Measurements from ENCODE around the gene RHEX. TPM values are rescaled to one million over a fixed set of nuclear protein-coding genes. Genes with fewer than 3 reads are reported as not detected.
A peak's percentile ranks its signal among the peaks of the same experiment; 100 is the strongest.

Gene RHEX
- total and polyA plus RNA-seq, 2 donors (not counting 1 experiment from before 2014, with no cell fraction given), result 1.8 to 12.8 TPM

- Histone ChIP-seq H2AFZ (ENCODE audit: insufficient read depth, low read depth, low read length, poor library complexity, severe bottlenecking) (no peak overlapping the region), H3K9me3 (ENCODE audit: control extremely low read depth in 1 of 3, control insufficient read depth in 2 of 3, insufficient read depth in 1 of 3, low read length in 2 of 3) (no peaks in the 10 kb centered on the region), H3K4me1 (ENCODE audit: control insufficient read depth in 2 of 2, insufficient read depth in 2 of 2, low read length in 2 of 2) (peaks cover 86 to 89% of the 10 kb centered on the region in 2 donors), H3K36me3 (replicated peaks in 1 of 2; ENCODE audit: control extremely low read depth in 1 of 2, control insufficient read depth in 1 of 2, extremely low read depth in 1 of 2, insufficient read depth in 2 of 2, low read length in 1 of 2) (no peaks in the 10 kb centered on the region), H3K4me3 (ENCODE audit: control extremely low read depth in 1 of 5, extremely low read depth in 1 of 5, insufficient read depth in 1 of 5, low read depth in 2 of 5, low read length in 4 of 5) (peak overlapping the region in 4 of 5 experiments; percentile 0 to 34 (median 14)), H4K20me1 (ENCODE audit: control insufficient read depth, insufficient read depth, low read length, poor library complexity, severe bottlenecking) (no peaks in the 10 kb centered on the region), H3K27ac (ENCODE audit: low read length in 2 of 2) (peak overlapping the region; percentile 72 to 82), H3K79me2 (ENCODE audit: control insufficient read depth, insufficient read depth, low read length) (peaks cover 87% of the 10 kb centered on the region), H3K27me3 (replicated peaks in 1 of 4; ENCODE audit: control extremely low read depth in 1 of 4, control insufficient read depth in 3 of 4, insufficient read depth in 4 of 4, low read length in 3 of 4) (no peaks in the 10 kb centered on the region), H3K4me2 (replicated peaks; ENCODE audit: low read depth, low read length, poor library complexity, severe bottlenecking) (peak overlapping the region; percentile 75), H3K9ac (ENCODE audit: low read length) (peak overlapping the region; percentile 29)
- ATAC-seq (ENCODE audit: low read depth) (peak; percentile 22), DNase-seq (peak; percentile 57)
- H3K4me1 Mint-ChIP-seq, result peaks cover 92% of the 10 kb centered on the region
- WGBS (ENCODE audit: insufficient coverage), result 0% methylated on average over 2 of the region's 2 CpGs
- TF ChIP-seq EZH2 (IDR thresholded peaks at IDR 0.05; ENCODE audit: borderline replicate concordance, insufficient read depth, low read depth, low read length, poor library complexity, severe bottlenecking), result no peak
- TF ChIP-seq, protein P1, sequence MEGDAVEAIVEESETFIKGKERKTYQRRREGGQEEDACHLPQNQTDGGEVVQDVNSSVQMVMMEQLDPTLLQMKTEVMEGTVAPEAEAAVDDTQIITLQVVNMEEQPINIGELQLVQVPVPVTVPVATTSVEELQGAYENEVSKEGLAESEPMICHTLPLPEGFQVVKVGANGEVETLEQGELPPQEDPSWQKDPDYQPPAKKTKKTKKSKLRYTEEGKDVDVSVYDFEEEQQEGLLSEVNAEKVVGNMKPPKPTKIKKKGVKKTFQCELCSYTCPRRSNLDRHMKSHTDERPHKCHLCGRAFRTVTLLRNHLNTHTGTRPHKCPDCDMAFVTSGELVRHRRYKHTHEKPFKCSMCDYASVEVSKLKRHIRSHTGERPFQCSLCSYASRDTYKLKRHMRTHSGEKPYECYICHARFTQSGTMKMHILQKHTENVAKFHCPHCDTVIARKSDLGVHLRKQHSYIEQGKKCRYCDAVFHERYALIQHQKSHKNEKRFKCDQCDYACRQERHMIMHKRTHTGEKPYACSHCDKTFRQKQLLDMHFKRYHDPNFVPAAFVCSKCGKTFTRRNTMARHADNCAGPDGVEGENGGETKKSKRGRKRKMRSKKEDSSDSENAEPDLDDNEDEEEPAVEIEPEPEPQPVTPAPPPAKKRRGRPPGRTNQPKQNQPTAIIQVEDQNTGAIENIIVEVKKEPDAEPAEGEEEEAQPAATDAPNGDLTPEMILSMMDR (IDR thresholded peaks at IDR 0.05), result no peak
- H3K27ac Mint-ChIP-seq, result peak overlapping the region; percentile 90
- ChIA-PET CTCF (interaction anchor here (0.6 to 15.2 kb wide), 9 partner anchors 9 to 117 kb away, joined by 3 to 682 read pairs (median 4); no protein-coding TSS in a partner anchor), POLR2A (interaction anchor here (0.6 to 1.0 kb wide), 4 partner anchors 8 to 57 kb away, joined by 4 to 16 read pairs (median 5); no protein-coding TSS in a partner anchor)
- H3K4me3 Mint-ChIP-seq, result peak overlapping the region; percentile 83
- H3K27me3 Mint-ChIP-seq, result no peaks in the 10 kb centered on the region
- intact Hi-C loops (cut with micrococcal nuclease), result loop anchor here (2.0 kb wide), 1 partner anchor 14 kb away; no protein-coding TSS in a partner anchor
- H3K9me3 Mint-ChIP-seq (ENCODE audit: insufficient read depth), result no peaks in the 10 kb centered on the region
Measured at GRCh38 chr1:206036663-206037455, 16.1 kb upstream of the RHEX start.
